HEK293 (cell line): ENCODE measurements around the gene EDN1.

ENCODE experiments used
- GLIS2 ChIP-seq: fragments of 450-650 bp; formaldehyde crosslinking; IDR thresholded peaks from 2 replicates; pipeline ENCODE4 v1.5.1; 2016; ENCODE audit warnings: missing biosample characterization, missing genetic modification characterization
- KLF10 ChIP-seq: fragments of 450-650 bp; IDR thresholded peaks from 2 replicates; pipeline ENCODE4 v1.5.1; 2018; ENCODE audit warnings: missing biosample characterization, mild to moderate bottlenecking, missing genetic modification characterization
- MYNN ChIP-seq: fragments of 450-650 bp; formaldehyde crosslinking; IDR thresholded peaks from 2 replicates; pipeline ENCODE4 v1.5.1; 2016; ENCODE audit warnings: missing biosample characterization, missing genetic modification characterization, borderline replicate concordance
- SETDB1 ChIP-seq: IDR thresholded peaks from one replicate; pipeline ENCODE4 v1.6.1; 2017; ENCODE audit warnings: mild to moderate bottlenecking, low read length, moderate library complexity, mixed read lengths; ENCODE audit not compliant: insufficient read length
- YY1 ChIP-seq: fragments of 450-650 bp; formaldehyde crosslinking; IDR thresholded peaks from 2 replicates; pipeline ENCODE4 v1.5.1; 2018; ENCODE audit warnings: missing biosample characterization, missing genetic modification characterization
- ZBTB21 ChIP-seq: fragments of 450-650 bp; formaldehyde crosslinking; IDR thresholded peaks from 2 replicates; pipeline ENCODE4 v1.5.1; 2017; ENCODE audit warnings: missing biosample characterization, missing genetic modification characterization
- ZNF121 ChIP-seq: fragments of 450-650 bp; formaldehyde crosslinking; IDR thresholded peaks from 2 replicates; pipeline ENCODE4 v1.5.1; 2016; ENCODE audit warnings: missing biosample characterization, missing genetic modification characterization
- ZNF175 ChIP-seq: fragments of 450-650 bp; formaldehyde crosslinking; IDR thresholded peaks from 2 replicates; pipeline ENCODE4 v1.5.1; 2016; ENCODE audit warnings: missing biosample characterization, missing genetic modification characterization
- ZNF354C ChIP-seq: fragments of 450-650 bp; formaldehyde crosslinking; IDR thresholded peaks from 2 replicates; pipeline ENCODE4 v1.5.1; 2016; ENCODE audit warnings: missing biosample characterization, missing genetic modification characterization, low read depth, borderline replicate concordance
- ZNF529 ChIP-seq: fragments of 450-650 bp; formaldehyde crosslinking; IDR thresholded peaks from 2 replicates; pipeline ENCODE4 v1.5.1; 2017; ENCODE audit warnings: missing genetic modification characterization, missing biosample characterization; ENCODE audit not compliant: insufficient replicate concordance
- ZNF792 ChIP-seq: fragments of 450-650 bp; formaldehyde crosslinking; IDR thresholded peaks from 2 replicates; pipeline ENCODE4 v1.5.1; 2016; ENCODE audit warnings: missing biosample characterization, missing genetic modification characterization
- ZSCAN30 ChIP-seq: fragments of 450-650 bp; IDR thresholded peaks from 2 replicates; pipeline ENCODE4 v1.5.1; 2018; ENCODE audit warnings: missing biosample characterization, mild to moderate bottlenecking, missing genetic modification characterization, moderate library complexity
- TF ChIP-seq, protein P1 (sequence below): fragments of 450-650 bp; formaldehyde crosslinking; IDR thresholded peaks from 2 replicates; pipeline ENCODE4 v1.5.1; 2016; ENCODE audit warnings: missing biosample characterization, missing genetic modification characterization
- TF ChIP-seq, protein P2 (sequence below): fragments of 450-650 bp; formaldehyde crosslinking; IDR thresholded peaks from 2 replicates; pipeline ENCODE4 v1.5.1; 2016; ENCODE audit warnings: missing biosample characterization, missing genetic modification characterization

DNA sequence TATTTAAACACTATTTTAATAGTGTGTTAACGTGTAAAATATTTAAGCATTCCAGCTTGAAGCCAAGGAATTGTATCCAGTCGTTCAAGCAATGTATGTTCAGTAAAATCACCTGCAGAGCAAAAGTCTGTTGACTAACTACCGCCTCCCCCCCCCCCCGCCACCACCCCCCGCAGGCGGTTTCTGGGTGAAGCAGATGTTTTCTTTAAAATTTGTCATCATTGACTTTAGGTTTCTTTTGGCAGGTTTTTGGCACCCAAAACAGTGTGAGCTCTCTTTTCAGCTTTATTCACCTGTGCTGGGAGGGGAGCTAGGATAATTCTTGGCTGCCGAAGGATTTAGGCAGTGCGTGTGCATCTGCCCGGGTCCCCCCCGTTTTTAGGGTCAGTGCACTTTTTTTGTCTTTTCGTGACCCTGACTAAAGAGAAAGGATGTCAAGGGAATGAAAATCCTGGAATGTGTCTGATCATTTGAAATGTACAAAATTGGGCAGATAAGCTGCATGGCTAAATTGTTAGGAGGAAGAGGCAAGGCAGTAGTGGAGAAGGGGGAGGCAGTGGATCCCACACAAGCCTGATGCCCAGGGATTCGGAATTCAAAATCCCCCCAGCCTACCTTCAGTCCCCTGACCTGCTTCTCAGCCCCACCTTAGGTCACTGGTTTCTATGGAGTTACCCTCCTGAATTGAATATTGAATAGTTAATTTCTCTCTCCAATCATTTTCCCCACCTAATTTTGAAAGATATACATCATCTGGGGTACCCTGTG lies 1.1 kb downstream of the EDN1 start:
- TF ChIP-seq GLIS2 (tag by site-specific recombination) (no peak), ZNF354C (no peak), ZNF121 (tag by site-specific recombination) (no peak), KLF10 (tag by site-specific recombination) (no peak), ZSCAN30 (tag by site-specific recombination) (no peak), YY1 (tag by site-specific recombination) (no peak), ZBTB21 (no peak), ZNF175 (tag by site-specific recombination) (no peak), SETDB1 (no peak), ZNF792 (tag by site-specific recombination) (no peak), ZNF529 (tag by site-specific recombination) (no peak), MYNN (no peak)
- TF ChIP-seq, protein P1, sequence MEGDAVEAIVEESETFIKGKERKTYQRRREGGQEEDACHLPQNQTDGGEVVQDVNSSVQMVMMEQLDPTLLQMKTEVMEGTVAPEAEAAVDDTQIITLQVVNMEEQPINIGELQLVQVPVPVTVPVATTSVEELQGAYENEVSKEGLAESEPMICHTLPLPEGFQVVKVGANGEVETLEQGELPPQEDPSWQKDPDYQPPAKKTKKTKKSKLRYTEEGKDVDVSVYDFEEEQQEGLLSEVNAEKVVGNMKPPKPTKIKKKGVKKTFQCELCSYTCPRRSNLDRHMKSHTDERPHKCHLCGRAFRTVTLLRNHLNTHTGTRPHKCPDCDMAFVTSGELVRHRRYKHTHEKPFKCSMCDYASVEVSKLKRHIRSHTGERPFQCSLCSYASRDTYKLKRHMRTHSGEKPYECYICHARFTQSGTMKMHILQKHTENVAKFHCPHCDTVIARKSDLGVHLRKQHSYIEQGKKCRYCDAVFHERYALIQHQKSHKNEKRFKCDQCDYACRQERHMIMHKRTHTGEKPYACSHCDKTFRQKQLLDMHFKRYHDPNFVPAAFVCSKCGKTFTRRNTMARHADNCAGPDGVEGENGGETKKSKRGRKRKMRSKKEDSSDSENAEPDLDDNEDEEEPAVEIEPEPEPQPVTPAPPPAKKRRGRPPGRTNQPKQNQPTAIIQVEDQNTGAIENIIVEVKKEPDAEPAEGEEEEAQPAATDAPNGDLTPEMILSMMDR (tag by site-specific recombination), result no peak
- TF ChIP-seq, protein P2, sequence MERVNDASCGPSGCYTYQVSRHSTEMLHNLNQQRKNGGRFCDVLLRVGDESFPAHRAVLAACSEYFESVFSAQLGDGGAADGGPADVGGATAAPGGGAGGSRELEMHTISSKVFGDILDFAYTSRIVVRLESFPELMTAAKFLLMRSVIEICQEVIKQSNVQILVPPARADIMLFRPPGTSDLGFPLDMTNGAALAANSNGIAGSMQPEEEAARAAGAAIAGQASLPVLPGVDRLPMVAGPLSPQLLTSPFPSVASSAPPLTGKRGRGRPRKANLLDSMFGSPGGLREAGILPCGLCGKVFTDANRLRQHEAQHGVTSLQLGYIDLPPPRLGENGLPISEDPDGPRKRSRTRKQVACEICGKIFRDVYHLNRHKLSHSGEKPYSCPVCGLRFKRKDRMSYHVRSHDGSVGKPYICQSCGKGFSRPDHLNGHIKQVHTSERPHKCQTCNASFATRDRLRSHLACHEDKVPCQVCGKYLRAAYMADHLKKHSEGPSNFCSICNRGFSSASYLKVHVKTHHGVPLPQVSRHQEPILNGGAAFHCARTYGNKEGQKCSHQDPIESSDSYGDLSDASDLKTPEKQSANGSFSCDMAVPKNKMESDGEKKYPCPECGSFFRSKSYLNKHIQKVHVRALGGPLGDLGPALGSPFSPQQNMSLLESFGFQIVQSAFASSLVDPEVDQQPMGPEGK (tag by site-specific recombination), result no peak
